Measurements from ENCODE around the gene PRKCD.

The PRKCD gene

DNA sequence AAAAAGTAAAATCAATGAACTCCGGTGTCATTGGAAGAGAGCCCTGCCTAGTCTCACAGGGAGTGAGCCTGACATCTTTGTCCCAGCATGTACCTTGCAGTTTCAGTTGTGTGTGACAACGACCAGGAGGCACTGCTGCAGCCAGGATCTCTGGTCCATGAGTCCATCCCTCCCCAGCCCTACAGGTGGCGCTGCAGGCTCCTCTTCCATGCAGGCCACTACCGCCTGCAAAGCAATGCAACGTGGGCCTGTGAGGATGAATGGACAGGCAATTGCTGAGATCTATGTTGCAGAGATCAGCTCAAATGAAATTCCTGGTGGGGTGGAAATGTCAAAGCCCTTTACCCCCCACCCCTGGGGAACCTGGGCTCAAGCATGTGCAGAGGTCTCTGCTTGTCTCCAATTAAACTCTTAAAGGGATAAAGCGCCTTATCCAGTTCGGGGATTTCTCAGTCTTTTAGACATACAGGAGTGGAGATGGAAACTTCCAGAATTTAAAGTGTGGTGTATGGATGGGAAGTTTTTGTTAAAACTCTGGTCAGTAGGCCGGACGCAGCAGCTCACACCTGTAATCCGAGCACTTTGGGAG, 59.0 kb downstream of the PRKCD start:
- H3K79me2 ChIP-seq: no peaks in the 10 kb centered on the region

DNA sequence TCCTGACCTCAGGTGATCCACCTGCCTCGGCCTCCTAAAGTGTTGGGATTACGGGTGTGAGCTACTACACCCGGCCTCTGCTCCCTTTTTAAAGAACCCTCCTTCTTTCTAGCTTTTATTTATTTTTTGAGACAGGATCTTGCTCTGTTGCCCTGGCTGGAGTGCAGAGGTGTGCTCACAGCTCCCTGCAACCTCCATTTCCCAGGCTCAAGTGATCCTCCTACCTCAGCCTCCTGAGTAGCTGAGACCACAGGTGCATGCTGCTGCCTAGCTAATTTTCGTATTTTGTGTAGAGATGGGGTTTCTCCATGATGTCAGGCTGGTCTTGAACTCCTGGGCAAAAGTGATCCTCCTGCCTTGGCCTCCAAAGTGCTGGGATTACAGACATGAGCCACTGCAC, 60.3 kb downstream of the PRKCD start:
- H3K27ac ChIP-seq: no peak overlapping the region
- no peak overlapping the region for H3K4me2 ChIP-seq (ENCODE audit: low read length)
- no peaks in the 10 kb centered on the region for H3K4me1 ChIP-seq
- TF ChIP-seq, protein P1, sequence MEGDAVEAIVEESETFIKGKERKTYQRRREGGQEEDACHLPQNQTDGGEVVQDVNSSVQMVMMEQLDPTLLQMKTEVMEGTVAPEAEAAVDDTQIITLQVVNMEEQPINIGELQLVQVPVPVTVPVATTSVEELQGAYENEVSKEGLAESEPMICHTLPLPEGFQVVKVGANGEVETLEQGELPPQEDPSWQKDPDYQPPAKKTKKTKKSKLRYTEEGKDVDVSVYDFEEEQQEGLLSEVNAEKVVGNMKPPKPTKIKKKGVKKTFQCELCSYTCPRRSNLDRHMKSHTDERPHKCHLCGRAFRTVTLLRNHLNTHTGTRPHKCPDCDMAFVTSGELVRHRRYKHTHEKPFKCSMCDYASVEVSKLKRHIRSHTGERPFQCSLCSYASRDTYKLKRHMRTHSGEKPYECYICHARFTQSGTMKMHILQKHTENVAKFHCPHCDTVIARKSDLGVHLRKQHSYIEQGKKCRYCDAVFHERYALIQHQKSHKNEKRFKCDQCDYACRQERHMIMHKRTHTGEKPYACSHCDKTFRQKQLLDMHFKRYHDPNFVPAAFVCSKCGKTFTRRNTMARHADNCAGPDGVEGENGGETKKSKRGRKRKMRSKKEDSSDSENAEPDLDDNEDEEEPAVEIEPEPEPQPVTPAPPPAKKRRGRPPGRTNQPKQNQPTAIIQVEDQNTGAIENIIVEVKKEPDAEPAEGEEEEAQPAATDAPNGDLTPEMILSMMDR (IDR thresholded peaks at IDR 0.05): no peak
- H3K4me3 ChIP-seq (ENCODE audit: low read depth, low read length): no peak overlapping the region
- no peaks in the 10 kb centered on the region for H3K9me3 ChIP-seq (ENCODE audit: control insufficient read depth, low read length)
- no peak overlapping the region for H2AFZ ChIP-seq
- no peaks in the 10 kb centered on the region for H3K27me3 ChIP-seq (ENCODE audit: control insufficient read depth, insufficient read depth, low read length)
- no peaks in the 10 kb centered on the region for H3K36me3 ChIP-seq (ENCODE audit: control insufficient read depth, insufficient read depth, low read length)
- H3K9ac ChIP-seq: no peak overlapping the region
- H3K79me2 ChIP-seq: no peaks in the 10 kb centered on the region

More for the DNA sequence above, 59.0 kb downstream of the PRKCD start:
- H3K27ac ChIP-seq: no peak overlapping the region
- H3K4me1 ChIP-seq: no peaks in the 10 kb centered on the region
- H3K4me2 ChIP-seq (ENCODE audit: low read length): no peak overlapping the region
- TF ChIP-seq, protein P1 (IDR thresholded peaks at IDR 0.05): peak; percentile 70
- H3K9me3 ChIP-seq (ENCODE audit: control insufficient read depth, low read length): no peaks in the 10 kb centered on the region
- no peak overlapping the region for H3K9ac ChIP-seq
- no peak overlapping the region for H2AFZ ChIP-seq
- H3K36me3 ChIP-seq (ENCODE audit: control insufficient read depth, insufficient read depth, low read length): no peaks in the 10 kb centered on the region
- no peaks in the 10 kb centered on the region for H3K27me3 ChIP-seq (ENCODE audit: control insufficient read depth, insufficient read depth, low read length)
- no peak overlapping the region for H3K4me3 ChIP-seq (ENCODE audit: low read depth, low read length)

DNA sequence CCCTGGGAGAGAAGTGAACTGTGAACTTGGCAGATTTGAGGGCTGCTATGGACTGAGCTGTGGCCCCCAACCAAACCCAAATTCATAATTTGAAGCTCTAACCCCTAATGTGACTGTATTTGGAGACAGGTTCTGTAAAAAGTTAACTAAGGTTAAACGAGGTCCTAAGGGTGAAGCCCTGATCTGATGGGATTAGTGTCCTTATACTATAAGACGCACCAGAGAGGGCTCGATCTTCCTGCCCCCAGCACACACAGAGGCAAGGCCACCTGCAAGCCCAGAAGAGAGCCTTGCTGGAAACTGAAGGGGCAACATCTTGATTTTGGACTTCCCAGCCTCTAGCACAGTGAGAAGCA, 60.8 kb downstream of the PRKCD start:
- Histone ChIP-seq H3K4me3 (ENCODE audit: low read depth, low read length) (no peak overlapping the region), H3K9ac (no peak overlapping the region), H3K4me1 (no peaks in the 10 kb centered on the region), H3K36me3 (ENCODE audit: control insufficient read depth, insufficient read depth, low read length) (no peaks in the 10 kb centered on the region), H3K27ac (no peak overlapping the region), H3K9me3 (ENCODE audit: control insufficient read depth, low read length) (no peaks in the 10 kb centered on the region), H3K79me2 (no peaks in the 10 kb centered on the region), H3K4me2 (ENCODE audit: low read length) (no peak overlapping the region), H3K27me3 (ENCODE audit: control insufficient read depth, insufficient read depth, low read length) (no peaks in the 10 kb centered on the region), H2AFZ (no peak overlapping the region)
- TF ChIP-seq, protein P1 (IDR thresholded peaks at IDR 0.05): no peak

DNA sequence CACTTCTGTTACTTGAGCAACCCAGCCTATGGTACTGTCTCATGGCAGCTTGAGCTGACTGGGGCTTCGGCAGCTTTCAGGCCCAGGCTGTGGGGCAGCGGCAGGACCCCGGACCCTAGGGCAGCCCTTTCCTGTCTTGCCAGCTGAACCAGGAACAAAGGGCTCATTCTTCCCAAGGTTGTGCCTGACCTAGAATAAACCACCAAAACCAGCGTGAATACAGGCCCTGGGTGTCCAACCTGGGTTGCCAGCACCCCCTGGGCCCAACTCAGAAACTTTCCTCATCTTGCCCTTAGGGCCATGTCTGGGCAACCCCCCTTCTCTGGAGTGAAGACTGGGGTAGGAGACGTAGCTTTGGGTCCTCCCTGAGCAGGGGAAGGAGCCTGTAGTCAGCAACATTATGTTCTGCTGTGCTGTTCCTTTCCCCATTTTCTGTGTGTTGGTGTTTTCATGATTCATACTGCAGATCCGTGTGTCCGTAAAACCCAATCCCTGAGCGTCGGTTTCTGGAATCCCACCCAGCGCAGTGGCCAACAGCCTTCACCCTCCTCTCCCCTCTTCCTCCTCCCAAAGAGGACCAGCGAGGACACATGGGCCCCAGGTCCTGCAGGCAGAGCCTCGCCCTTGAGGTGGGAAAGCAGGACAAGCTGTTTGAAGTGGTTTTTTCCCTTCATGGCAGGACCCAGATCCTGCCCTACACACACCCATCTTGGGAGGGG, 61.3 kb downstream of the PRKCD start:
- H3K4me3 ChIP-seq (ENCODE audit: low read depth, low read length): no peak overlapping the region
- no peak overlapping the region for H3K9ac ChIP-seq
- no peaks in the 10 kb centered on the region for H3K9me3 ChIP-seq (ENCODE audit: control insufficient read depth, low read length)
- H3K4me2 ChIP-seq (ENCODE audit: low read length): no peak overlapping the region
- H3K27me3 ChIP-seq (ENCODE audit: control insufficient read depth, insufficient read depth, low read length): no peaks in the 10 kb centered on the region
- H3K4me1 ChIP-seq: no peaks in the 10 kb centered on the region
- no peak overlapping the region for H2AFZ ChIP-seq
- TF ChIP-seq, protein P1 (IDR thresholded peaks at IDR 0.05): no peak
- no peaks in the 10 kb centered on the region for H3K36me3 ChIP-seq (ENCODE audit: control insufficient read depth, insufficient read depth, low read length)
- no peak overlapping the region for H3K27ac ChIP-seq
- H3K79me2 ChIP-seq: no peaks in the 10 kb centered on the region

DNA sequence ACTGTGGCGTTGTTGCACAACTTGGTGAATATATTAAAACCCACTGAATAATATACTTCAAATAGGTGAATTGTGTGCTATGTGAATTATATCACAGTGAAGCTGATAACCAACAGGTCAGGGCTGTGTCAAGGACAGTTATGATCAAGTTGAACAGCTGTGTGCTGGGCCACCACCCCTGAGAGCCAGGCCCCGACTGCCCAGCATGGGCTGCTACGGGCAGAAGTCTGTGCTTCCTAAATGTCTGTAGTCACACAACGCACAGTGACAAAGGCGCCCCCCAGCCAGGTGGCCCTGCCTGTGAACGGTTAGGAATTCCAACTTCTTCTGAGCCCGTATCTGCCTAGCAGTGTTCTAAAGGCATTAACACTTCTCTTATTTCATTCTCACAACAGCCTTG, 62.0 kb downstream of the PRKCD start:
- TF ChIP-seq, protein P1 (IDR thresholded peaks at IDR 0.05): no peak
- Histone ChIP-seq H3K27ac (no peak overlapping the region), H3K9ac (no peak overlapping the region), H3K27me3 (ENCODE audit: control insufficient read depth, insufficient read depth, low read length) (no peaks in the 10 kb centered on the region), H3K36me3 (ENCODE audit: control insufficient read depth, insufficient read depth, low read length) (no peaks in the 10 kb centered on the region), H3K4me3 (ENCODE audit: low read depth, low read length) (no peak overlapping the region), H3K9me3 (ENCODE audit: control insufficient read depth, low read length) (no peaks in the 10 kb centered on the region), H3K4me1 (no peaks in the 10 kb centered on the region), H3K79me2 (no peaks in the 10 kb centered on the region), H3K4me2 (ENCODE audit: low read length) (no peak overlapping the region), H2AFZ (no peak overlapping the region)

Measured in parathyroid adenoma (tissue), 2 donors.